ENCODE measurements around the gene KCTD3. TPM values are rescaled to one million over a fixed set of nuclear protein-coding genes. Genes with fewer than 3 reads are reported as not detected.

Gene KCTD3
- total RNA-seq, 1 donor from 2014 or later, result 76.9 TPM

- Histone ChIP-seq H3K4me1 (no peaks in the 10 kb centered on the region), H3K27me3 (no peaks in the 10 kb centered on the region), H3K9me3 (no peaks in the 10 kb centered on the region), H3K4me3 (no peak overlapping the region), H3K36me3 (no peaks in the 10 kb centered on the region), H3K27ac (no peak overlapping the region)
- TF ChIP-seq POLR2AphosphoS5 (IDR thresholded peaks at IDR 0.05; ENCODE audit: insufficient read depth in 1 of 2, low read depth in 1 of 2) (no peak), POLR2A (IDR thresholded peaks at IDR 0.05) (no peak), CTCF (IDR thresholded peaks at IDR 0.05) (no peak)
- DNase-seq (ENCODE audit: extremely low spot score in 2 of 2), result no peak
- intact Hi-C loops (cut with DNase I), result no loop called here
These were observed 23.3 kb upstream of the KCTD3 start for GRCh38 chr1:215543806-215544205.

- H3K36me3 ChIP-seq, result no peaks in the 10 kb centered on the region
- H3K27ac ChIP-seq, result no peak overlapping the region
- intact Hi-C loops (cut with DNase I), result no loop called here
- H3K9me3 ChIP-seq, result no peaks in the 10 kb centered on the region
- no peaks in the 10 kb centered on the region for H3K4me1 ChIP-seq
- H3K27me3 ChIP-seq, result no peaks in the 10 kb centered on the region
- H3K4me3 ChIP-seq, result no peak overlapping the region
- TF ChIP-seq CTCF (IDR thresholded peaks at IDR 0.05) (no peak), POLR2A (IDR thresholded peaks at IDR 0.05) (no peak), POLR2AphosphoS5 (IDR thresholded peaks at IDR 0.05; ENCODE audit: insufficient read depth in 1 of 2, low read depth in 1 of 2) (no peak)
- DNase-seq (ENCODE audit: extremely low spot score in 2 of 2), result no peak
These were observed 22.5 kb upstream of the KCTD3 start for GRCh38 chr1:215544566-215544965.

- no peak overlapping the region for H3K27ac ChIP-seq
- H3K27me3 ChIP-seq, result no peaks in the 10 kb centered on the region
- no peaks in the 10 kb centered on the region for H3K36me3 ChIP-seq
- no peak for DNase-seq (ENCODE audit: extremely low spot score in 2 of 2)
- H3K9me3 ChIP-seq, result no peaks in the 10 kb centered on the region
- TF ChIP-seq POLR2A (IDR thresholded peaks at IDR 0.05), result no peak
- no peak for TF ChIP-seq POLR2AphosphoS5 (IDR thresholded peaks at IDR 0.05; ENCODE audit: insufficient read depth in 1 of 2, low read depth in 1 of 2)
- TF ChIP-seq CTCF (IDR thresholded peaks at IDR 0.05), result no peak
- no peaks in the 10 kb centered on the region for H3K4me1 ChIP-seq
- intact Hi-C loops (cut with DNase I), result no loop called here
- no peak overlapping the region for H3K4me3 ChIP-seq
These were observed 22.0 kb upstream of the KCTD3 start for GRCh38 chr1:215545096-215545495.

- no peaks in the 10 kb centered on the region for H3K27me3 ChIP-seq
- intact Hi-C loops (cut with DNase I), result no loop called here
- no peak overlapping the region for H3K4me3 ChIP-seq
- H3K9me3 ChIP-seq, result no peaks in the 10 kb centered on the region
- no peak overlapping the region for H3K27ac ChIP-seq
- TF ChIP-seq CTCF (IDR thresholded peaks at IDR 0.05), result no peak
- TF ChIP-seq POLR2A (IDR thresholded peaks at IDR 0.05), result no peak
- TF ChIP-seq POLR2AphosphoS5 (IDR thresholded peaks at IDR 0.05; ENCODE audit: insufficient read depth in 1 of 2, low read depth in 1 of 2), result no peak
- H3K4me1 ChIP-seq, result no peaks in the 10 kb centered on the region
- DNase-seq (ENCODE audit: extremely low spot score in 2 of 2), result no peak
- H3K36me3 ChIP-seq, result no peaks in the 10 kb centered on the region
These were observed 20.1 kb upstream of the KCTD3 start for GRCh38 chr1:215547011-215547410.

GRCh38 chr1:215551806-215552205 lies 15.3 kb upstream of the KCTD3 start:
- H3K27me3 ChIP-seq, result no peaks in the 10 kb centered on the region
- H3K4me1 ChIP-seq, result no peaks in the 10 kb centered on the region
- TF ChIP-seq POLR2AphosphoS5 (IDR thresholded peaks at IDR 0.05; ENCODE audit: insufficient read depth in 1 of 2, low read depth in 1 of 2) (no peak), CTCF (IDR thresholded peaks at IDR 0.05) (no peak), POLR2A (IDR thresholded peaks at IDR 0.05) (no peak)
- no peak overlapping the region for H3K4me3 ChIP-seq
- no peaks in the 10 kb centered on the region for H3K9me3 ChIP-seq
- no peaks in the 10 kb centered on the region for H3K36me3 ChIP-seq
- no peak for DNase-seq (ENCODE audit: extremely low spot score in 2 of 2)
- intact Hi-C loops (cut with DNase I), result no loop called here
- no peak overlapping the region for H3K27ac ChIP-seq
